Ovary (tissue), 9 donors: ENCODE measurements around the gene KIAA1671. TPM values are rescaled to one million over a fixed set of nuclear protein-coding genes. Genes with fewer than 3 reads are reported as not detected.
A peak's percentile ranks its signal among the peaks of the same experiment; 100 is the strongest.

Experiments
- DNase-seq, 5 donors: peaks; one replicate each; pipeline ENCODE4 v3.0.0-alpha.2; 2019 to 2020
- H3K27ac ChIP-seq, 2 donors: fragments of 200-600 bp; one replicate each; pipeline versions ENCODE4 v1.5.1 to v1.8.0; 2019 to 2022
- H3K27me3 ChIP-seq: fragments of 200-600 bp; one replicate; pipeline ENCODE4 v1.8.0; 2022
- H3K36me3 ChIP-seq: fragments of 200-600 bp; sonication (generic); one replicate; pipeline ENCODE4 v1.5.1; 2019
- H3K4me1 ChIP-seq: one replicate; pipeline ENCODE4 v1.8.1; 2013; ENCODE audit warnings: mild to moderate bottlenecking, moderate library complexity; ENCODE audit not compliant: insufficient read depth
- H3K4me3 ChIP-seq: fragments of 200-600 bp; sonication (generic); one replicate; pipeline ENCODE4 v1.5.1; 2017
- H3K9me3 ChIP-seq, 2 donors: fragments of 200-600 bp in 1 of 2; sonication (generic) in 1 of 2; one replicate each; pipeline versions ENCODE4 v1.5.1 to v1.8.1; 2013 to 2019; ENCODE audit warnings: mild to moderate bottlenecking in 1 of 2, moderate library complexity in 1 of 2
- CTCF ChIP-seq, 3 donors: fragments of 450-650 bp in 2 of 3; fragments of 200-600 bp in 1 of 3; IDR thresholded peaks; one replicate each; pipeline versions ENCODE4 v1.5.1 to v1.8.0; 2016 to 2022; ENCODE audit warnings: antibody characterized with exemption in 3 of 3, mild to moderate bottlenecking in 1 of 3
- EP300 ChIP-seq: sonication (generic); formaldehyde crosslinking; IDR thresholded peaks from one replicate; pipeline ENCODE4 v1.6.1; 2017; ENCODE audit warnings: antibody characterized with exemption
- POLR2A ChIP-seq: fragments of 450-650 bp; IDR thresholded peaks from one replicate; pipeline ENCODE4 v1.6.1; 2017; ENCODE audit warnings: antibody characterized with exemption, mild to moderate bottlenecking, moderate library complexity
- WGBS, 3 donors: extraction: QIAGEN DNeasy Blood & Tissue Kit in 1 of 3; methylation state at CpG; one replicate each; pipeline versions ENCODE4 v1.1.5 to v1.1.7; 2013 to 2017; 5-methylcytosine and 5-hydroxymethylcytosine counted together
- intact Hi-C, 4 donors: fragments of 100-400 bp; cut with DNase I; formaldehyde crosslinking; loops; one replicate each; pipeline versions ENCODE4 v1.11.0 to v1.15.1; 2022 to 2023
- polyA plus RNA-seq, 2 donors: library from polyadenylated mRNA; stranded (reverse); fragments of 200-250 nt in 1 of 2; fragments of 350-450 nt in 1 of 2; fragmentation: Illumina TruSeq in 1 of 2; extraction: RNeasy Lipid Tissue Mini Kit (QIAGEN cat#74804) in 1 of 2; gene quantifications; one replicate each; pipeline ENCODE4 v1.2.3, GENCODE V29; 2013 to 2014
- total RNA-seq, 7 donors: library from RNA; depleted of rRNA in 2 of 7; stranded (reverse); fragments of >200 nt in 2 of 7; fragmentation: NEBNext Ultra II Directional in 3 of 7; extraction: Animal tissue kit (Norgen Biotek cat#: 25700) in 3 of 7; gene quantifications; one replicate each; pipeline versions ENCODE4 v1.1.0 to v1.2.4, GENCODE V29; 2016 to 2023
- donor health status: DM: no; HTN: no; CAD: no; lungs with moderate emphysema.
- donor health status: DM: no; HTN: no; CAD: no.
- donor health status: Bipolar disorder and iron deficiency.
- donor health status: DM: yes; HTN: yes; CAD: no.
- donor health status: DM: no; HTN: no; CAD: no.
- donor health status: DM: yes; HTN: yes; CAD: no.

KIAA1671 gene
- total and polyA plus RNA-seq, 9 donors, result 9.8 to 27.9 (median 24.5) TPM

- Histone ChIP-seq H3K4me3 (no peak overlapping the region), H3K27ac (no peak overlapping the region), H3K27me3 (no peaks in the 10 kb centered on the region), H3K4me1 (peaks cover 3% of the 10 kb centered on the region), H3K9me3 (no peaks in the 10 kb centered on the region), H3K36me3 (no peaks in the 10 kb centered on the region)
- TF ChIP-seq EP300 (no peak), CTCF (IDR thresholded peaks at IDR 0.05) (peak; percentile 74 to 88 (median 85)), POLR2A (peak; percentile 21)
- 61 to 67% (median 64%) methylated on average over 9 of the region's 9 CpGs for WGBS, 3 donors
- DNase-seq, result peak; percentile 57 to 78 (median 77)
- intact Hi-C loops, result loop anchor here (1.0 to 5.0 kb wide), 3 partner anchors 96 to 97 kb away; partner anchors contain the start of gene KIAA1671 (in 4 of the 4)
Observed at GRCh38 chr22:25048659-25049647, 96.4 kb downstream of the KIAA1671 start.

GRCh38 chr22:25049770-25050169 lies 97.3 kb downstream of the KIAA1671 start:
- WGBS, 3 donors, result 92 to 97% (median 96%) methylated on average over 6 of the region's 6 CpGs
- no peak for DNase-seq
- H3K9me3 ChIP-seq, result no peaks in the 10 kb centered on the region
- H3K4me3 ChIP-seq, result no peak overlapping the region
- TF ChIP-seq CTCF (IDR thresholded peaks at IDR 0.05), result no peak
- TF ChIP-seq POLR2A, result no peak
- TF ChIP-seq EP300, result no peak
- H3K36me3 ChIP-seq, result no peaks in the 10 kb centered on the region
- no peak overlapping the region for H3K27ac ChIP-seq
- H3K27me3 ChIP-seq, result no peaks in the 10 kb centered on the region
- intact Hi-C loops, result loop anchor here (2.0 to 10.0 kb wide), 3 partner anchors 97 to 275 kb away; partner anchors contain the start of genes KIAA1671 (in 3 of the 4) and PIWIL3 (in 1 of the 4)
- H3K4me1 ChIP-seq, result peaks cover 2% of the 10 kb centered on the region

GRCh38 chr22:25050566-25050965 lies 98.0 kb downstream of the KIAA1671 start:
- Histone ChIP-seq H3K4me1 (peaks cover 2% of the 10 kb centered on the region), H3K27me3 (no peaks in the 10 kb centered on the region), H3K9me3 (no peaks in the 10 kb centered on the region), H3K4me3 (no peak overlapping the region), H3K27ac (no peak overlapping the region), H3K36me3 (no peaks in the 10 kb centered on the region)
- intact Hi-C loops, result loop anchor here in 1 of 4 donors (10.0 kb wide), 1 partner anchor 276 kb away; the partner anchor contains the start of gene PIWIL3
- no peak for TF ChIP-seq EP300
- TF ChIP-seq CTCF (IDR thresholded peaks at IDR 0.05), result no peak
- TF ChIP-seq POLR2A, result no peak
- DNase-seq, result no peak
- 95 to 98% (median 97%) methylated on average over 5 of the region's 5 CpGs for WGBS, 3 donors

GRCh38 chr22:25051073-25051472 lies 98.6 kb downstream of the KIAA1671 start:
- no peak overlapping the region for H3K4me3 ChIP-seq
- H3K4me1 ChIP-seq, result peaks cover 2% of the 10 kb centered on the region
- H3K27ac ChIP-seq, result no peak overlapping the region
- no peak for TF ChIP-seq EP300
- no peak for TF ChIP-seq POLR2A
- TF ChIP-seq CTCF (IDR thresholded peaks at IDR 0.05), result no peak
- intact Hi-C loops, result loop anchor here in 1 of 4 donors (10.0 kb wide), 1 partner anchor 276 kb away; the partner anchor contains the start of gene PIWIL3
- DNase-seq, result no peak
- WGBS, 3 donors, result 84 to 97% (median 91%) methylated on average over 2 of the region's 2 CpGs
- no peaks in the 10 kb centered on the region for H3K36me3 ChIP-seq
- no peaks in the 10 kb centered on the region for H3K27me3 ChIP-seq
- H3K9me3 ChIP-seq, result no peaks in the 10 kb centered on the region
